Neuronal stem cell (in vitro differentiated cells): ENCODE measurements around the gene SMYD3.

ENCODE experiments used
- DNase-seq: peaks from one replicate; pipeline ENCODE4 v3.0.0-alpha.2; 2013; ENCODE audit warnings: low spot score
- H2AFZ ChIP-seq: one replicate; pipeline ENCODE4 v1.6.1; 2013; ENCODE audit warnings: mild to moderate bottlenecking, low read length, inconsistent platforms
- H2AK5ac ChIP-seq: 2 replicates; pipeline ENCODE4 v1.6.1; 2013; ENCODE audit warnings: low read depth, mild to moderate bottlenecking, inconsistent platforms, low read length, moderate library complexity, mixed read lengths
- H2BK120ac ChIP-seq: 2 replicates; pipeline ENCODE4 v1.6.1; 2013; ENCODE audit warnings: low read depth, mild to moderate bottlenecking, inconsistent platforms, low read length, moderate library complexity, mixed read lengths
- H2BK12ac ChIP-seq: one replicate; pipeline ENCODE4 v1.6.1; 2013; ENCODE audit warnings: low read length, inconsistent platforms
- H2BK15ac ChIP-seq: 2 replicates; pipeline ENCODE4 v1.6.1; 2013; ENCODE audit warnings: mild to moderate bottlenecking, low read length, inconsistent platforms, mixed read lengths
- H2BK5ac ChIP-seq: one replicate; pipeline ENCODE4 v1.6.1; 2013; ENCODE audit warnings: inconsistent platforms, mild to moderate bottlenecking, low read length, moderate library complexity
- H3K14ac ChIP-seq: one replicate; pipeline ENCODE4 v1.6.1; 2013; ENCODE audit warnings: low read length, inconsistent platforms
- H3K18ac ChIP-seq: 2 replicates; pipeline ENCODE4 v1.6.1; 2013; ENCODE audit warnings: low read length, inconsistent platforms
- H3K23ac ChIP-seq: 2 replicates; pipeline ENCODE4 v1.6.1; 2013; ENCODE audit warnings: low read depth, mild to moderate bottlenecking, mixed read lengths, low read length, inconsistent platforms; ENCODE audit not compliant: poor library complexity
- H3K27ac ChIP-seq: replicated peaks from 3 replicates; pipeline ENCODE4 v1.5.1; 2013; ENCODE audit warnings: low read length, inconsistent platforms
- H3K27me3 ChIP-seq, 3 experiments: 2 replicates each; pipeline ENCODE4 v1.6.1; 2013; ENCODE audit warnings: low read length in 3 of 3, mild to moderate bottlenecking in 2 of 3, inconsistent platforms in 1 of 3, low read depth in 1 of 3, mixed read lengths in 1 of 3, moderate library complexity in 1 of 3; ENCODE audit not compliant: control insufficient read depth in 3 of 3, insufficient read depth in 3 of 3
- H3K36me3 ChIP-seq, 2 donors: replicated peaks in 1 of 2; 2 replicates each; pipeline ENCODE4 v1.6.1; 2013; ENCODE audit warnings: low read length in 2 of 2; ENCODE audit not compliant: control insufficient read depth in 2 of 2, insufficient read depth in 2 of 2
- H3K4ac ChIP-seq: 2 replicates; pipeline ENCODE4 v1.6.1; 2013; ENCODE audit warnings: inconsistent platforms, mild to moderate bottlenecking, low read length, moderate library complexity
- H3K4me1 ChIP-seq, 2 donors: 1 replicate in 1 of 2; 2 replicates in 1 of 2; pipeline ENCODE4 v1.6.1; 2013; ENCODE audit warnings: low read length in 2 of 2, low read depth in 1 of 2; ENCODE audit not compliant: control insufficient read depth in 2 of 2, insufficient read depth in 1 of 2
- H3K4me2 ChIP-seq: one replicate; pipeline ENCODE4 v1.6.1; 2013; ENCODE audit warnings: mild to moderate bottlenecking, low read length, inconsistent platforms; ENCODE audit not compliant: insufficient read depth, poor library complexity, severe bottlenecking
- H3K4me3 ChIP-seq, 2 donors: 2 replicates each; pipeline ENCODE4 v1.5.1; 2013; ENCODE audit warnings: low read length in 2 of 2, mild to moderate bottlenecking in 2 of 2, inconsistent platforms in 1 of 2, moderate library complexity in 1 of 2
- H3K79me1 ChIP-seq: one replicate; pipeline ENCODE4 v1.6.1; 2013; ENCODE audit warnings: low read depth, mild to moderate bottlenecking, inconsistent platforms, low read length, moderate library complexity
- H3K9ac ChIP-seq: one replicate; pipeline ENCODE4 v1.6.1; 2013; ENCODE audit warnings: mild to moderate bottlenecking, low read depth, low read length, inconsistent platforms; ENCODE audit not compliant: poor library complexity
- H3K9me3 ChIP-seq, 2 donors: replicated peaks in 1 of 2; 2 replicates each; pipeline versions ENCODE3 to v1.6.1; 2013; ENCODE audit warnings: low read length in 2 of 2, mild to moderate bottlenecking in 2 of 2, inconsistent platforms in 1 of 2, low read depth in 1 of 2, mixed read lengths in 1 of 2, moderate library complexity in 1 of 2; ENCODE audit not compliant: control insufficient read depth in 2 of 2, insufficient read depth in 1 of 2
- H4K8ac ChIP-seq: one replicate; pipeline ENCODE4 v1.6.1; 2013; ENCODE audit warnings: low read depth, mild to moderate bottlenecking, inconsistent platforms, low read length, moderate library complexity
- H4K91ac ChIP-seq: one replicate; pipeline ENCODE4 v1.6.1; 2013; ENCODE audit warnings: low read length, low read depth, mild to moderate bottlenecking, inconsistent platforms; ENCODE audit not compliant: poor library complexity
- WGBS, 2 donors: extraction: QIAGEN DNeasy Blood & Tissue Kit; methylation state at CpG; one replicate each; pipeline ENCODE4 v1.1.7; 2013; ENCODE audit warnings: missing lambda C conversion rate in 2 of 2, mixed read lengths in 1 of 2; ENCODE audit not compliant: insufficient read length in 2 of 2, insufficient replicate concordance in 1 of 2; ENCODE audit errors: extremely low coverage in 2 of 2; 5-methylcytosine and 5-hydroxymethylcytosine counted together

The SMYD3 gene

DNA sequence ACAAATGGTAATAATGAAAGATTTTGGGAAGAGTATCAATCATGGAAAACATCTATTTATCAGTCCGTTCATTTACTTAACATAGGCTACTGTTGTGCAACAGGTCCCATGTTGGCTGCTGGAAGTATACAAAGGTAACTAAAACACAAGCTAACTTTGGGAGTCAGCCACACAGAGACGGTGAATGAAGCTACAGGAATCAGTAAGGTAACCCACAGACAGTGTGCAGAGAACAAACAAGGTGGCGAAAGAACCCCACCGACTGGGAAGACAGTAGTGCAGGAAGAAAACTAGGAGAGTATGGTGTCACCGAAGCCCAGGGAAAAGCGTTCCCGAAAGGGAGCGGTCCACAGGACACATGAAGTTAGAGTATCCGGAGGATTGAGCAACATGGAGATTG, 342.3 kb downstream of the SMYD3 start:
- H3K14ac ChIP-seq, result no peak overlapping the region
- WGBS, 2 donors, result no CpG with 5 or more reads among the region's 9 CpGs
- no peaks in the 10 kb centered on the region for H3K36me3 ChIP-seq

DNA sequence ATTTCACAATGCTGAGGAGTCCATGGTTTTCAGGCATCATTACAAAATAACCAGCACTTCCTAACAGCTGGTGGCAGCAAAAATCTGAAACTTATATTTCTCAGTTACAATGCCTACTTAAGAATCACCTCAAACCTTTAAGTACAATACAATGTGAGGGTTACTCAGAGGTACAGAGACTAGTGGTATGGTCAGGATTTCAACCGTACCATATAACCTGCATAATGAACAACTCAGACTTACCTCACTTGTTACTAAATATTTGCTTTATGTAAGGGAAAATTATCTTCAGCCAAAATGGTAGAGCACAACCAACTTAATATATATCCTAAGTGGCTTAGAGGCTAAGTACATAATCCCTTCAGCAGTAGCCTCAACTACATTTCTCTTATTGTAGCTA, 344.5 kb downstream of the SMYD3 start:
- Histone ChIP-seq H4K8ac (no peak overlapping the region), H3K18ac (no peak overlapping the region), H3K27ac (no peak overlapping the region), H3K9ac (no peak overlapping the region), H2BK15ac (no peak overlapping the region), H2AK5ac (no peak overlapping the region), H2BK12ac (no peak overlapping the region), H3K27me3 (no peaks in the 10 kb centered on the region), H3K36me3 (no peaks in the 10 kb centered on the region), H3K4me1 (peaks cover 0 to 4% of the 10 kb centered on the region in 2 donors), H2BK5ac (no peak overlapping the region), H3K4ac (no peak overlapping the region), H4K91ac (no peak overlapping the region), H2BK120ac (no peak overlapping the region), H3K9me3 (no peaks in the 10 kb centered on the region), H3K14ac (no peak overlapping the region), H3K79me1 (no peaks in the 10 kb centered on the region), H3K23ac (no peak overlapping the region), H2AFZ (no peak overlapping the region), H3K4me3 (no peak overlapping the region), H3K4me2 (no peak overlapping the region)
- WGBS, 2 donors, result no CpG with 5 or more reads among the region's 1 CpG
- no peak for DNase-seq

More for the DNA sequence above, 342.3 kb downstream of the SMYD3 start:
- Histone ChIP-seq H3K4me3 (no peak overlapping the region), H2BK12ac (no peak overlapping the region), H2AFZ (no peak overlapping the region), H4K91ac (no peak overlapping the region), H3K23ac (no peak overlapping the region), H3K79me1 (no peaks in the 10 kb centered on the region), H3K18ac (no peak overlapping the region), H3K9me3 (no peaks in the 10 kb centered on the region), H3K9ac (no peak overlapping the region), H3K4me2 (no peak overlapping the region), H4K8ac (no peak overlapping the region), H3K27ac (no peak overlapping the region), H2BK5ac (no peak overlapping the region), H3K4me1 (peaks cover 0 to 2% of the 10 kb centered on the region in 2 donors), H3K4ac (no peak overlapping the region), H2BK15ac (no peak overlapping the region), H2AK5ac (no peak overlapping the region), H3K27me3 (no peaks in the 10 kb centered on the region), H2BK120ac (no peak overlapping the region)
- DNase-seq, result no peak

GRCh38 chr1:246161626-246162025, 345.5 kb downstream of the SMYD3 start:
- DNase-seq, result no peak
- no peak overlapping the region for H2AK5ac ChIP-seq
- H2BK15ac ChIP-seq, result no peak overlapping the region
- no peak overlapping the region for H3K9ac ChIP-seq
- no peak overlapping the region for H3K4ac ChIP-seq
- no peak overlapping the region for H2BK120ac ChIP-seq
- H4K8ac ChIP-seq, result no peak overlapping the region
- no peaks in the 10 kb centered on the region for H3K27me3 ChIP-seq
- no peak overlapping the region for H3K4me2 ChIP-seq
- H3K27ac ChIP-seq, result no peak overlapping the region
- no peak overlapping the region for H3K14ac ChIP-seq
- no peak overlapping the region for H3K18ac ChIP-seq
- H2BK5ac ChIP-seq, result no peak overlapping the region
- no peaks in the 10 kb centered on the region for H3K36me3 ChIP-seq
- H4K91ac ChIP-seq, result no peak overlapping the region
- no peak overlapping the region for H3K4me3 ChIP-seq
- H3K23ac ChIP-seq, result no peak overlapping the region
- no CpG with 5 or more reads among the region's 1 CpG for WGBS, 2 donors
- no peaks in the 10 kb centered on the region for H3K9me3 ChIP-seq
- no peak overlapping the region for H2AFZ ChIP-seq
- no peak overlapping the region for H2BK12ac ChIP-seq
- H3K79me1 ChIP-seq, result no peaks in the 10 kb centered on the region
- peaks cover 0 to 8% of the 10 kb centered on the region in 2 donors for H3K4me1 ChIP-seq

DNA sequence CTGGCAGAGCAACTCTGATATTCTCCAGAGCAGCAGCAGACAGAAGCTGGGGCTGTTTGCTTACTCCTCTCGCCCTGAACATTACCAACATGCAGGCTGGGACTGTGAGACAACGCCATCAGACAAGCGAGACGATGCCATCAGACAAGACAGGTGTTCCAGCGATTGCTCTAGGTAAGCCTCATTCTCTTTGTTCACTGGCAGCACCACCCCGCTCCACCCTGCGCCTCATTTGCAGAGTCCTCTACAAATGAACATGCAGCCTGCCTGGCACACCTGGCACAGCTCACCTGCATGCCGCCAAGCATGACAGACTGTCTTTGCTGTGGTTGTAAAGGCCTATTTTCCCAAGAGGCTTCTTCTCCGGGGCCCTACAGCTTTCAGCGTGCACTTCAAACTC, 346.2 kb downstream of the SMYD3 start:
- Histone ChIP-seq H3K4me2 (no peak overlapping the region), H3K18ac (peak overlapping the region; percentile 56), H2BK12ac (no peak overlapping the region), H4K8ac (no peak overlapping the region), H3K9me3 (no peaks in the 10 kb centered on the region), H2BK5ac (no peak overlapping the region), H3K27me3 (no peaks in the 10 kb centered on the region), H2AK5ac (no peak overlapping the region), H3K23ac (no peak overlapping the region), H3K79me1 (no peaks in the 10 kb centered on the region), H3K36me3 (no peaks in the 10 kb centered on the region), H3K9ac (no peak overlapping the region), H3K4me3 (no peak overlapping the region), H3K4ac (no peak overlapping the region), H2BK120ac (no peak overlapping the region), H2AFZ (no peak overlapping the region), H4K91ac (no peak overlapping the region), H3K14ac (no peak overlapping the region), H3K27ac (no peak overlapping the region), H2BK15ac (no peak overlapping the region), H3K4me1 (peaks cover 0 to 6% of the 10 kb centered on the region in 2 donors)
- DNase-seq, result no peak
- no CpG with 5 or more reads among the region's 10 CpGs for WGBS, 2 donors
